ENCODE measurements around the gene PALLD. TPM values are rescaled to one million over a fixed set of nuclear protein-coding genes. Genes with fewer than 3 reads are reported as not detected.
A peak's percentile ranks its signal among the peaks of the same experiment; 100 is the strongest.

PALLD gene
- total RNA-seq, 1 donor from 2014 or later, result 179 TPM

DNA sequence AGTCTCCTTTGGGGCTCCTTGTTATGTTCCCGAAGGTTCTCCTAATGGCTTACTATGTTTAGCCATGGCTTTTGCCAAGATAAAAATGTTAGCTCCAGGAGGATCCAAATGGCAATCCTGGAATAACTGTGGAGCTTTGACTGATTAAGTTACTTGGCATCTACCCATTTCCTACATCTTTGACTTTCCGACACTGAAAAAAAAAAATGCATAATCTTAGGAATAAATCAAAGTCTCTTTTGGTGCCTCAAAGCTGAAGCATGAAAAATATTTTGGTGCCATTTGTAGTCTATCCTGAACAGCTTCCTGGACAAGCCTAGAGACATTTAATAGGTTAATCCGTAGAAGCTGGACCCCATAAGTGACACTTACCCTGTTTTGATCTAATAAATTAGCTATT lies 191.7 kb downstream of the PALLD start:
- TF ChIP-seq CTCF (IDR thresholded peaks at IDR 0.05), result no peak
- intact Hi-C loops (cut with DNase I), result no loop called here
- no peak for ATAC-seq
- no peaks in the 10 kb centered on the region for H3K4me1 ChIP-seq
- no peaks in the 10 kb centered on the region for H3K27me3 ChIP-seq
- no peak for DNase-seq
- H3K36me3 ChIP-seq, result no peaks in the 10 kb centered on the region
- no peak overlapping the region for H3K27ac ChIP-seq
- no peaks in the 10 kb centered on the region for H3K9me3 ChIP-seq
- H3K4me3 ChIP-seq, result no peak overlapping the region

- DNase-seq (no peak), ATAC-seq (no peak)
- intact Hi-C loops (cut with DNase I), result no loop called here
- Histone ChIP-seq H3K9me3 (no peaks in the 10 kb centered on the region), H3K36me3 (no peaks in the 10 kb centered on the region), H3K4me1 (no peaks in the 10 kb centered on the region), H3K27ac (no peak overlapping the region), H3K27me3 (no peaks in the 10 kb centered on the region), H3K4me3 (no peak overlapping the region)
- TF ChIP-seq CTCF (IDR thresholded peaks at IDR 0.05), result no peak
Observed at GRCh38 chr4:168689791-168690190, 192.9 kb downstream of the PALLD start.

- ATAC-seq, result no peak
- Histone ChIP-seq H3K4me3 (no peak overlapping the region), H3K27ac (no peak overlapping the region), H3K4me1 (no peaks in the 10 kb centered on the region), H3K27me3 (no peaks in the 10 kb centered on the region), H3K9me3 (no peaks in the 10 kb centered on the region), H3K36me3 (no peaks in the 10 kb centered on the region)
- DNase-seq, result no peak
- intact Hi-C loops (cut with DNase I), result no loop called here
- no peak for TF ChIP-seq CTCF (IDR thresholded peaks at IDR 0.05)
Observed at GRCh38 chr4:168690199-168690598, 193.3 kb downstream of the PALLD start.

- no peak overlapping the region for H3K27ac ChIP-seq
- TF ChIP-seq CTCF (IDR thresholded peaks at IDR 0.05), result no peak
- intact Hi-C loops (cut with DNase I), result no loop called here
- no peaks in the 10 kb centered on the region for H3K27me3 ChIP-seq
- no peak overlapping the region for H3K4me3 ChIP-seq
- ATAC-seq (no peak), DNase-seq (no peak)
- H3K9me3 ChIP-seq, result no peaks in the 10 kb centered on the region
- no peaks in the 10 kb centered on the region for H3K4me1 ChIP-seq
- no peaks in the 10 kb centered on the region for H3K36me3 ChIP-seq
Observed at GRCh38 chr4:168691631-168692369, 194.9 kb downstream of the PALLD start.

GRCh38 chr4:168693750-168694490 lies 197.1 kb downstream of the PALLD start:
- no peak for DNase-seq
- no peaks in the 10 kb centered on the region for H3K9me3 ChIP-seq
- no peak for ATAC-seq
- H3K27ac ChIP-seq, result peak overlapping the region; percentile 55
- intact Hi-C loops (cut with DNase I), result no loop called here
- no peaks in the 10 kb centered on the region for H3K27me3 ChIP-seq
- H3K4me1 ChIP-seq, result no peaks in the 10 kb centered on the region
- TF ChIP-seq CTCF (IDR thresholded peaks at IDR 0.05), result no peak
- H3K4me3 ChIP-seq, result no peak overlapping the region
- H3K36me3 ChIP-seq, result no peaks in the 10 kb centered on the region

Data from upper lobe of right lung (tissue), 1 donor.